ENCODE results near the gene DIO1.

DNA sequence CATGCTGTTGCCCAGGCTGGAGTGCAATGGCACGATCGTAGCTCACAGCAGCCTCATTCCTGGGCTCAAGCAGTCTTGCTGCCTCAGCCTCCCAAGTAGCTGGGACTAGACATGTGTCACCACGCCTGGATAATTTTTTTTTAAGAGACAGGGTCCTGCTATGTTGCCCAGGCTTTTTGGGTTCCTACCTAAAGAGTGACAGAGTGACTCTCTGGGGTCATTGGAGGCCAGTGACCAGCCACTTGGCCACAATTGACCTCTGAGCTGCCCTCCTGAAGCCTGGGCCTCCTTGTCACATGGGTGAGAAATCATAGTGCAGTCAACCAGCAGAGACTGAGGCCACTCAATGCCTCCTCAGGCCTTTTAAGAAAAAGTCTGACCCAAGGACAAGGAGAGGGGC lies 5.7 kb downstream of the DIO1 start:
- TF ChIP-seq POLR2A (IDR thresholded peaks at IDR 0.05; ENCODE audit: low read length): no peak
- no peak for TF ChIP-seq GATA1 (IDR thresholded peaks at IDR 0.05; ENCODE audit: low read depth, low read length)
